Activated CD8-positive, alpha-beta memory T cell treated with anti-CD3 and anti-CD28 coated beads for 24 hours (primary cell): ENCODE results near the gene APOA4.
"Not testable (repeated sequence)": the region's sequence is repeated elsewhere in the genome, so short reads cannot be mapped to it uniquely, and the experiment has no call there.

Experiments
- DNase-seq: peaks from one replicate; pipeline ENCODE4 v3.0.0-alpha.2; 2020

Gene APOA4

DNA sequence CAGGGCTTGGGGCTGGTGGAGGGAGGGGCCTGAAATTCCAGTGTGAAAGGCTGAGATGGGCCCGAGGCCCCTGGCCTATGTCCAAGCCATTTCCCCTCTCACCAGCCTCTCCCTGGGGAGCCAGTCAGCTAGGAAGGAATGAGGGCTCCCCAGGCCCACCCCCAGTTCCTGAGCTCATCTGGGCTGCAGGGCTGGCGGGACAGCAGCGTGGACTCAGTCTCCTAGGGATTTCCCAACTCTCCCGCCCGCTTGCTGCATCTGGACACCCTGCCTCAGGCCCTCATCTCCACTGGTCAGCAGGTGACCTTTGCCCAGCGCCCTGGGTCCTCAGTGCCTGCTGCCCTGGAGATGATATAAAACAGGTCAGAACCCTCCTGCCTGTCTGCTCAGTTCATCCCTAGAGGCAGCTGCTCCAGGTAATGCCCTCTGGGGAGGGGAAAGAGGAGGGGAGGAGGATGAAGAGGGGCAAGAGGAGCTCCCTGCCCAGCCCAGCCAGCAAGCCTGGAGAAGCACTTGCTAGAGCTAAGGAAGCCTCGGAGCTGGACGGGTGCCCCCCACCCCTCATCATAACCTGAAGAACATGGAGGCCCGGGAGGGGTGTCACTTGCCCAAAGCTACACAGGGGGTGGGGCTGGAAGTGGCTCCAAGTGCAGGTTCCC is 6.5 kb upstream of the APOA4 start, which contains the start of gene APOC3:
Gene APOC3, plus strand, starts transcription at position 383 of the 659 bp plus-strand sequence. CDS start 676 bp downstream, outside the sequence.
- DNase-seq: no peak

DNA sequence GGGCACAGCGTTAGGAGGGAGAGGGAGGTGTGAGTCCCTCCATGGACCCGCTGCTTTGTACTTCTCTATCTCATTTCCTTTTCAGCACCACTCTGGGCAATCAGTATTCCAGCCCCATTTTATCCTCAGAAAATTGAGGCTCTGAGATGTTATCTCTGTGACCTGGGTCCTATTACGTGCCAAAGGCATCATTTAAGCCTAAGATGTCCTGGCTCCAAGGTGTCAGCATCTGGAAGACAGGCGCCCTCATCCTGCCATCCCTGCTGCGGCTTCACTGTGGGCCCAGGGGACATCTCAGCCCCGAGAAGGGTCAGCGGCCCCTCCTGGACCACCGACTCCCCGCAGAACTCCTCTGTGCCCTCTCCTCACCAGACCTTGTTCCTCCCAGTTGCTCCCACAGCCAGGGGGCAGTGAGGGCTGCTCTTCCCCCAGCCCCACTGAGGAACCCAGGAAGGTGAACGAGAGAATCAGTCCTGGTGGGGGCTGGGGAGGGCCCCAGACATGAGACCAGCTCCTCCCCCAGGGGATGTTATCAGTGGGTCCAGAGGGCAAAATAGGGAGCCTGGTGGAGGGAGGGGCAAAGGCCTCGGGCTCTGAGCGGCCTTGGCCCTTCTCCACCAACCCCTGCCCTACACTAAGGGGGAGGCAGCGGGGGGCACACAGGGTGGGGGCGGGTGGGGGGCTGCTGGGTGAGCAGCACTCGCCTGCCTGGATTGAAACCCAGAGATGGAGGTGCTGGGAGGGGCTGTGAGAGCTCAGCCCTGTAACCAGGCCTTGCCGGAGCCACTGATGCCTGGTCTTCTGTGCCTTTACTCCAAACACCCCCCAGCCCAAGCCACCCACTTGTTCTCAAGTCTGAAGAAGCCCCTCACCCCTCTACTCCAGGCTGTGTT is 5.8 kb upstream of the APOA4 start:
- no peak for DNase-seq

DNA sequence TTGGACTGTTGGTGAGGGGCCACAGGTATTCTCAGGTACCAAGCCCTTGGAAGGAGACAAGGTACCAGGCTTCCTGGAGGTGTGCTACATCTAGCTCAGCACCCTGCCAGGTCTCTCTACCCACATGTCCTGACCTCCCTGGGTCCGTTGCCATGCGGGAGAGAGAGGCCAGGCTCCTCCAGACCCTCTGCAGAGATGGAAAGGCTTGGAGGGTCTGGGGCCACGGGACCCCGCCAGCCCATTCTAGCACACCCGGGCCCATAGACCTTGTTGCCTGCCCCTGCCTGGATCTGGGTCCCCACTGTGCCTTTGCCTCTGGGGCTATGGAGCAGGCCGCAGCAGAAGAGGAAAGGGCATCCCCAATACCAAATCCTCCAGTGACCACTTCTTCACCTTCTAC is 4.4 kb upstream of the APOA4 start:
- DNase-seq: no peak

DNA sequence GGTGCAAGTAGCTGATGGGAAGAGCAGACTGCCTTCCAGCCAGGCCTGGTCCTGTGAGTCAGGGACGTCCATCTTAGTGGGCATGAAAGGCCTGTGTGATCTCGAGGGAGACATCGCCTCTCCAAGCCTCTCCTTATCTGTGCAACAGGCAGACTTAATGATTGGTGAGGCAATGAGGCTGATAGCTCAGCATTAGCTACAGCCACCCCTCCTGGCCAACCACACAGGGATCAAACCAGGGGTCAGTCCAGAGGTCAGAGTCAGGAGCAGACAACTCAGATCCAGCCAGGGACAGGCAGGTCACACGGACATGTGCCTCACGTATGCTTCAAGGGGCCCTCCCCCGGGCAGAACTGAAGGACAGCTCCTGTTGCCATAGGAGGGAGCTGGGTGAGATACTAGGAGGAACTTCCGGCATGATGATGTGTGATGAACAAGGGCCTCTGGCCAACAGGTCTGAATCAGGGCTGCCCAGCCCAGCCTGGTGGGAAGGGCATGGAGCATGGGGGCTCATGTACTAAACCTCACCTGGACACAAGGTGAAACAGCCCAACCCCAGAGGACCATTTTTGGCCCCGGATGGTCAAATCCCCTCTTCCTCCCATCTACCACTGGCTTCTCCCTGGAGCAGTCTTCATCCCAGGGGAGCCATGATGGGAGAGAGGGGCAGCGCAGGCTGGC is 3.8 kb upstream of the APOA4 start:
- no peak for DNase-seq

DNA sequence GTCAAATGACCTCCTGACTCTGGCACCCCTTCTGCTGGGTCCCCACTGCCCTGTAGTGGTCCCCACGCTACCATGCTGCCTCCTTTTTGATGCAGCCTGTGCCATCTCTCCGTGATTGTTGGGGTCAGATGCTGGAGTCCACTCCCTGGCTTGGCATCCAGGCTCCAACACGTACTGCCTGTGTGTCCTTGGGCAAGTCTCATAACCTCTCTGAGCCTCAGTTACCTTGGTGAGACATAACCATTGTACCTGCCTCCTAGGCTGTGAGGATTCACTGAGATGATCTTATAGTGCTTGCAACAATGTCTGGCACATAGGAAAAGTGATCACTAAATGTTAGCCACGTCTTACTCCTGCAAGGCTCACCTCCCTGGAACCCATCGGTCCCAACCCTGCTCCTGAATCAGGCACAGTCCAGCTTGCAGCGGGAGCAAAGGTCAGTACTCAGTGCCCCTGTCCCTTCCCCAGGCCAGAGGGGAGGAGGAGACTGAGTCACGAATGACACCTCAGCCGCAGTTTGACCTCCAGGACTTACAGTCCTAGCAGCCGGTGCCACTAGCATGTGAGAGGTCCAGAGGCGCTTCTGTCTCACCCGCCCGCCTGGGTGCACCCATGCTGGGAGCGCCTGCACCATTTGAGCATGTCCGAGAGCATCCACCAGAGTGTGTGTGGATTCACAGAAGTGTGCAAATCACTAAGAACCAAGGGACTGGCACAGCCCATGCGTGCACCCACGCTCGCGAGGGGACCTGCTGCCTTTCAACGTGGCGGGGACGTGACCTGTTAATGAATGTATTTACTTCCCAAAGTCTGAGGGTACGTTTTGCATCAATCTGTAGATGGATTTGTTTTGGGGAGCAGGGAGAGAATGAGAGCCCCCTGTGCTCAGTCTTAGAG is 3.0 kb upstream of the APOA4 start:
- no peak for DNase-seq

DNA sequence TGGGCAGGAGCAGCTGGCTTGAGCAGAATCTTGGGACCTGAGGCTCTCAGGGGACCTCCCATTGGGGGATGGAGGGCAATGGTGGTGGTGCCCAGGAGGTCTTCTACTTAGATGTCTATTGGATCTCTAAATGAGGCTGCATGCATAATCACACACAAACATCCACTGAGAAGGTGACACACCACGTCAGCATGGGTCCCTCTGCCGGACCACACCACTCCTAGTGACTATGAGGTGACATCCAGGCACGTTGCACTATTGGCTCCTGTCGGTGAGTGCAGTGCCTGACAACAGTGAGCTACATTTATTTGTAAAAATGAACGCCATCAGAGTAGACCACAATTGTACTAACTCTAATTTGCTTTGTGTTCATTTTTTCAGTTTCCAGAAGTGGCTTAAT is 2.3 kb upstream of the APOA4 start:
- no peak for DNase-seq

DNA sequence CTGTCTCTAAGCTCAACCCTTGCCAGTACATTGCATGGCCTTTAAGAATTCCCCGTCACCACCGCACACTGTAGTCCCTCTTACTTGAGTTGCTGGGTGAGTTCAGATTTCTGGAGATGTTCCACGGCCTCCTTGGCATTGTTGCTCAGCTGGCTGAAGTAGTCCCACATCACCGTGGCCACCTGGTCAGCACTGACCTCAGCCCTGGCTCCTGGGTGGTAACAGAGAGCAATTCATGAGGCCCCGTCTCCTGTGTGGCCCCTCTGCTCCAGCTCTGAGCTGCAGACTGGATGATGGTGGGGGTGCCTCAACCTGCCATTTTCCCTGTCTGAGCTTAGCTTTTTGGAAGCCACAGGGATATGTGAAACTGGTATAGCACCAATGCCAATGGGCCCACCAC is 529 bp downstream of the APOA4 start:
- no peak for DNase-seq

DNA sequence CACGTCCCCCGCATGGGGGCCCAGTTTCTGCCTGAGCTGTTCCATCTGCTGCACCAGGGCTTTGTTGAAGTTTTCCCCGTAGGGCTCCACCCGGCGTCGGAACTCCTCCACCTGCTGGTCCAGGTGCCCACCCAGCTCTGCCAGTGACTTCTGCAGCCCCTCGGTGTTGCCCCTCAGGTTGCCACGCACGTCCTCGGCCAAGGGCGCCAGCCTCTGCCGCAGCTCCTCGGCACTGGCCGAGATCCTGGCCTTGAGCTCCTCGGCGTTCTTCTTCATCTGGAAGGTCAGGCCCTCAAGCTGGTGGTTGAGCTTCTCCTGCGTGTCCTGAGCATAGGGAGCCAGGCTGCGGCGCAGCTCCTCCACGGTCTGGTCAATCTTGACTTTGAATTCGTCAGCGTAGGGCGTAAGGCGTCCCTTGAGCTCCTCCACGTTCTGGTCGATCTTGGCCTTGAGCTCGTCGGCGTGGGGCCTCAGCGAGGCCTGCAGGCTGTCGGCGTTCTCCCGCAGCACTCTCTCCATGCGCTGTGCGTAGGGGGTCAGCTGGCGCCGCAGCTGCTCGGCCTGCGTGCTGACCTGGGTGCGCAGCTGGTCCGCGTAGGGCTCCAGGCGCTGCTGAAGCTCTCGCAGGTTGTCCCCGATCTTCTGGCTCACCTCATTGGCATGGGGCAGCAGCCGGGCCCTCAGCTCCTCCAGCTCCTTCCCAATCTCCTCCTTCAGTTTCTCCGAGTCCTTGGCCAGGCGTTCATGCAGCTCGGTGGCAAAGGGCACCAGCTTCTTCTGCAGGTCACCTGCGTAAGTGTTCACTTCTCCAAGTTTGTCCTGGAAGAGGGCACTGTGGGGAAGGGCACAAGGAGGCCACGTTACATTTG is 1.8 kb downstream of the APOA4 start:
- no peak for DNase-seq

DNA sequence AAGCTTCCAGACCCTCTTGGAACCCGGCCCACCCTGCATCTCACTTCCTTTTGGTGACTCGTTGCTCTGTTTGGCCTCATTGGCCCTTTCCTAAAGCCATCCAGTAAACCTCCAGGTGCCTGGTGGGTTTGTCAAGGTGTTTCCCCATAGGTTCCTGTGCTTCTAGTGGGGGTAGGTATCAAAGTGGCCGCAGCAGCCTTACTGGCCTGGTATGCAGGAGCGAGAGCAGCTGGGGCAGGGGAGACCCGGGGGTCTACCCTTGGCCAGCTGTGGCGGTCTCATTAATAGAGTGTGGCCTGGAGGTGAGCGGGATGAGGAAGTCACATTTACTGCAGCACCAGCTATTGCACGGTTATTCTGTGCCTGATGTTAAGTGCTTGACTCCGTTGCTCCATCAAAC is 4.1 kb downstream of the APOA4 start:
- DNase-seq: no peak

DNA sequence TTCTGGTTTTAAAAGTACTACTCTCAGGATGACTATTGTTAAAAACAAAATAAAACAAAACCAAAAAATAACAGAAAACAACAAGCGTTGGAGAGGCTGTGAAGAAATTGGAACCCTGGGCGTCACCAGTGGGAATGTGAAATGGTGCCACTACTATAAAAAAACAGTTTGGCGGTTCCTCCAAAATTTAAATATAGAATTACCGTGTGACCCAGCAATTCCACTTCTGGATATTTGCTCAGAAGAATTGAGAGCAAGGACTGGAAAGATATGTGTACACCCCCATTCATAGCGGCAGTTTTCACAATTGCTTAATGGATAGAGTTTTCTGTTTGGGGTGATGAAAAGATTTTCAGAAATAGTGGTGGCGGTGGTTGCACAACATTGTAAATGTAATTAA is 8.6 kb downstream of the APOA4 start:
- no peak for DNase-seq

DNA sequence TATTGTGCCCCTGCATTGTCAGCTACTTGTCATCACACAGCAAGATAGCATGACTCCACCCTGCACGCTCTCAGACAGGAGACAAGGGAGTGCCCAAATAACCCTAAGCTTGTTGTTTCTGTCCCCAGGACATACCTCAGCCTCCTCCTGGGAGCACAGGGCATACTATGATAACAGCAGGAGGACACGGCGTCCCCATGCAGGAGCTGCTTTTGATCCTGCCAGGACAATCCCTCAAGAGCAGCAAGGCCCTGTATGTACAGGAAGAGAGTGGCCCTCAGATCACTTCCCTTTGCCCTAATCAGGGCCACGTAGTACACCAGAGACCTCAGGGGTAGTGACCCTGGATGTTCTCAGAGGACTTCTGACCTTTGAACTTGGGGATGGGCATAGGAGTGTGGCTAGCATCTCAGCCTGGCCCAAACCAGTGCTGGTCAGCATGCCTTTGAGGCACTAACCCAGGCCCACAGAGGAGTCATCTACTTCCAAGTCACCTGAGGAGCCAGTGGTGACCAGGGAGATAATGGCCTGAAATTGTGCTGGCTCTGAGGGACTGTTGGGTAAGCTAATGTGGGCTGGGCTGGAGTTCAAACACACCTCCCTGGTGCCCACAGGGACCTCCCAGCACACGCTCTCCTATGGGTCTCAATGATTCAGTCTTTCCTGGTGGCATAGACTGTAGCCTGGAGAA is 9.2 kb downstream of the APOA4 start:
- no peak for DNase-seq

DNA sequence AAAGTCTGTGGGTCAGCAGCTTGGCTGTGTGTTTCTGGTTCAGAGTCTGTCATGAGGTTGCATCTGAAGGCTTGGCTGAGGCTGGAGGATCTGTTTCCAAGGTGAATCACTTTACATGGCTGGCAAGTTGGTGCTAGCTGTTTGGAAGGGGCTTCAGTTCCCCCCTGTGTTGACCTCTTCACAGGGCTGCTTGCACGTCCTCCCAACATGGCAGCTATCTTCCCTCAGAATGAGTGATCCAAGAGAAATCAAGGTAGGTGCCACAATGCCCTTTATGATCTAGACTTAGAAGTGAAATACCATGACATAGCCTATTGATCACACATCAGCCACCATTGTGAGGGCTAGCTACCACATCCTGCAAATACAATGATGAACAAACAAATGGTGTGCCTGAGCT is 9.9 kb downstream of the APOA4 start:
- no peak for DNase-seq

DNA sequence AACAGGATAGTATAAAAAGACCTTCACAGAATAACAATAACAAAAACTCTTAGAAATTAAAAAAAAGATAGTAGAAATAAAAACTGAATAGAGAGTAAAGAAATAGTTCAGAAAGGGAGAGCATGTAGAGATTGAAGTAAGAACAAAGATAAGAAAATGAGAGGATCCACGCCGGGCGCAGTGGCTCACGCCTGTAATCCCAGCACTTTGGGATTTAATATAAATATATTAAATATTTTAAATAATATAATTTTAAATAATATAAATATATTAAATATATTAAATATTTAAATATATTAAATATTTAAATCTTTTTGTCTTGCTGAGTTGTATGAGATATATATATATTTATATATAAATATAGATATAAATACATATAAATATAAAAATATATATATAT is 11.0 kb downstream of the APOA4 start:
- no peak for DNase-seq

DNA sequence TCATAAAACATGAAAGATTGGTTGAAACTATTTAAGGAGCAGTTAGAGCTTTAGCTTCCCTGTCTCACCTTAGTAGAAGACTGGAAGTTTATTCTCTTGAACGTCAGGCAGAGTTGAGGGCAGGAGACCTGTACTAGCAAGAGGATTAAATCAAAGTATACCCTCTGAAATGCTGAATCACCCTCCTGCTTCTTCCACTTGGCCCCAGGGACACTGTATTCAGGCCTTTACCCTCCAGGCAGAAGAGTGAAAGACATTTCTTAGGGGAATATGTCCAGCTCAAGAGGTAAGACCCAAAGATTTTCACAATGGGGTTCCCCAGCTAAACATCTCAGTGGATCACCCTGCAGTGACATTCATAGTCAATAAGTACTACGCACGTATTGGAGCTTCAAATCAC is 11.9 kb downstream of the APOA4 start:
- no peak for DNase-seq

DNA sequence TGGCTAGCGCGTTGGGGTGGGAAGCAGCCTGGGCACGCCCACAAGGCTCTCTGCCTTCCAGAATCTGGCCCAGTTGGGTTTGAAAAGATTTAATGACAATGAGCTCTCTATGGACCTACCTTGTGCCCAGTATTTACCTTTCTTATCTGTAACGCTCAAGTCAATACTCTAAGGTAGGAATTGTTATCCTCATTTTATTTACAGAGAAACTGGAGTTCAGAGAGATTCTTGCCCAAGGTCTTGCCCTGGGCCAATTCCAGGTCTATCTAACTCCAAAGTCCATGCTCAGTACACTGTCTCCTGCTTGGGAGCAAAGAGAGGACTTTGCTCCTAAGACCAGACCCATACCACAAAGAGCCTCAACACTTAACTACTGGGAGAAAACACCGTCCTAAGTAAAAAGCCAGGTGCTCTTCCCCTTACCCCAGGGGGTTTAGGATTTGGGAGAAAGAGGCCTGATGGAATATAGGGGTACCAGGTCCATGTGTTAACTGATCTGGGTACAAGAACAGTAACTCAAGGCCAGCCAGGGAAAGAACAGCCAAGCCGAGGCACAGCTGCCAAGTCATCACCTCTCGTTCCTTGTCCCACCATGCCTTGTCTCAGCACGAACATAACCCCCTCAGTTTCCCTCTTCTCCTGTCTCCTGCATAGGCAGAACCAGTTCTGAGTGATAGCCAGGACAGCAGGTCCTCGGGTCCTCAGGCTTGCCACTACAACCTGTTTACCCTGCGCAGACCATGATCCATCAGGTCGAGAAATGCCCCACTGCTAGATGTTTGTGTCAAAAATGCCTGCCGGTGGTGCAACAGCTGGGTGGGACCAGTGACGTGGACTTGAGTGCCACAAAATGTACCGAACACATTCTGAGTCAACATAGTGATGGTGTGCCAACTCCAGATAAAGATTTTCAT is 14.6 kb downstream of the APOA4 start:
- DNase-seq: no peak

DNA sequence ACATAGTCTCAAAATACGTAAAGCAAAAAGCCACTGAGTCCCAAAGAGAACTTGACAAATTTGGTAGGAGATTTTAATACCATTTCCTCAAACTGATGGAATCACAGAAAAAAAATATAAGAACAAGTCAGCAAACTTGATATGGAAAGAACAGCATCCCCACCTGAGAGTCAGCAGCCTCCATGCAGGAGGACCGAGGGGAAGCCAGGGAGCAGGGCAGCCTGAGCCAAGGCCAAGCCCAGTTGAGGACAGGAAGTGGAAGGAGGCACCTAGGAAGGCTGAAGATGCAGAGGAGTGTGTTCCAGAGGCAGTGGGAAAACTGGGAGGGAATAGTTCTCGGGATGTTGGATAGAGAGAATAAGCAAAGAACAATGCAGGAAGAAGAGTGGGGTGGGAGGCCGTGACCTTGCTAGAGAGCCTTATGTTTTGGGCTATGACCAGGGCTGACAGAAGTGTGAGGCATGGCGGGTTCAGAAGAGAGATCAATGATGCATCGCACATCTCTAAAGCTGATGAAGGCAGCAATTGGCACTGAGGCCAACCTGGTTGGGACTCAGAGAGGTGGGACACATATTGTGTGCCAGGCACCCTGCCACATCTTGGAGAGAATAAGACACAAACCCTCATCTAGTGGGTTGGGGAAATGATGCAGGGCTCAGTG is 15.4 kb downstream of the APOA4 start:
- DNase-seq: no peak

DNA sequence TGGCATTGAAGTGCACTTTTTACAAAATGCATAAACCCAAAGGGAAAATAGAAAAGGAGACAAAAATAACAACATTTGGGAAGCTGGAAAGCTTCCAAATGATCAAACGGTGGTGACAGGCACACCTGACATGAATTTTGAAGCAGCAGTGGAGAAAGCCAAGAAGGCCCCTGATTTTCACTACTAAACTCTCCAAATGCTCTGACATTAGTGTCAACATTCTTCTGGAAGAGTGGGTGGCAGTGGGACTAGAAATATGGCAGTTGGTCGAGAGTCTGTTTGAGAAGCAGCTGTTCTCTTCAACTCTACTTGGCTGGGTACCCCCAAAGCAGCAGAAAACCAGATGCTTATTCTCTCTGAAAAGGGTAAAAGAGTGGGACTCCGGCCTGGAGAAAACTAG is 19.1 kb downstream of the APOA4 start:
- DNase-seq: no peak

DNA sequence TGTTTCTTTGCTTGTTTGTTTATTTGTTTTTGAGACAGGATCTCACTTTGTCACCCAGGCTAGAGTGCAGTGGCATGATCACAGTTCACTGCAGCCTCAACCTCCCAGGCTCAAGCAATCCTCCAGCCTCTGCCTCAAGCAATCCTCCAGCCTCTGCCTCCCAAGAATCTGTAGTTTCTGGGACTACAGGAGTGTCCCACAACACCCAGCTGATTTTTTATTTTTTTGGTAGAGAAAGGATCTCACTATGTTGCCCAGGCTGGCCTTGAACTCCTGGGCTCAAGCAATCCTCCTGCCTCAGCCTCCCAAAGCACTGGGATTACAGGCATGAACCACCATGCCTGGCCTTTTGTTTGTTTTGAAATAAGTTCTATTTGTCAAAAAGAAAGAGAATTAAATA is 21.4 kb downstream of the APOA4 start:
- DNase-seq: not testable (repeated sequence)

DNA sequence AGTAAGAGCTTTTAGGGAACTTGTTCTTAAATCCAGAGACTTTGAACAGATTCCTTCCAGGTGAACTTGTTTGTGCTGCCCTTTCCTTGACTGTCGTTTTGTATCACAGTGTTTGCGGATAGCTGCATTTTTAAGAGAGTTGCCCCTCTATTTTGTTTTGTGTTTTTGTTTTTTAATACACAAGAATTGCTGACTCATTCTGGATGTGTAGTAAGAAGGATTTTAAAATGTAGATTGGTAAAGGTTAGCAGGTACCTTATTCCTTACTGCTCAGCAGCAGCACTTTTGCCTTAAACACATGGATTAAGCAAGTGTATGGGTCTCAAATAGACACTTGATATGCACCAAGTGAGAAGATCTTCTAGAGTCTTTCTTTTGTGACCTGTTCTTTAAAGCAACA is 22.5 kb downstream of the APOA4 start:
- no peak for DNase-seq
